ENCODE data around the gene JOSD1.

Gene JOSD1

GRCh38 chr22:38733724-38734381, 33.1 kb upstream of the JOSD1 start:
- in situ Hi-C loops (cut with MboI; ENCODE audit: low sequenced_read_pairs), result no loop called here

GRCh38 chr22:38733329-38733723, 32.6 kb upstream of the JOSD1 start:
- in situ Hi-C loops (cut with MboI; ENCODE audit: low sequenced_read_pairs), result no loop called here

- in situ Hi-C loops (cut with MboI; ENCODE audit: low sequenced_read_pairs), result no loop called here
These were observed 31.6 kb upstream of the JOSD1 start for GRCh38 chr22:38732251-38732815.

- in situ Hi-C loops (cut with MboI; ENCODE audit: low sequenced_read_pairs), result no loop called here
These were observed 31.0 kb upstream of the JOSD1 start for GRCh38 chr22:38731703-38732161.

- in situ Hi-C loops (cut with MboI; ENCODE audit: low sequenced_read_pairs), result no loop called here
These were observed 29.7 kb upstream of the JOSD1 start for GRCh38 chr22:38730411-38730871.

GRCh38 chr22:38729946-38730345, 29.2 kb upstream of the JOSD1 start:
- in situ Hi-C loops (cut with MboI; ENCODE audit: low sequenced_read_pairs), result no loop called here

GRCh38 chr22:38728871-38729796, 28.4 kb upstream of the JOSD1 start:
- in situ Hi-C loops (cut with MboI; ENCODE audit: low sequenced_read_pairs), result no loop called here

- in situ Hi-C loops (cut with MboI; ENCODE audit: low sequenced_read_pairs), result no loop called here
These were observed 27.0 kb upstream of the JOSD1 start for GRCh38 chr22:38727530-38728451.

GRCh38 chr22:38727123-38727522, 26.4 kb upstream of the JOSD1 start:
- in situ Hi-C loops (cut with MboI; ENCODE audit: low sequenced_read_pairs), result no loop called here

GRCh38 chr22:38725900-38726655, 25.3 kb upstream of the JOSD1 start:
- in situ Hi-C loops (cut with MboI; ENCODE audit: low sequenced_read_pairs), result no loop called here

GRCh38 chr22:38724926-38725571, 24.3 kb upstream of the JOSD1 start:
- in situ Hi-C loops (cut with MboI; ENCODE audit: low sequenced_read_pairs), result no loop called here

GRCh38 chr22:38724176-38724575, 23.4 kb upstream of the JOSD1 start:
- in situ Hi-C loops (cut with MboI; ENCODE audit: low sequenced_read_pairs), result no loop called here

- in situ Hi-C loops (cut with MboI; ENCODE audit: low sequenced_read_pairs), result no loop called here
These were observed 20.8 kb upstream of the JOSD1 start for GRCh38 chr22:38721551-38721950.

GRCh38 chr22:38720350-38720749, 19.6 kb upstream of the JOSD1 start:
- in situ Hi-C loops (cut with MboI; ENCODE audit: low sequenced_read_pairs), result no loop called here

- in situ Hi-C loops (cut with MboI; ENCODE audit: low sequenced_read_pairs), result no loop called here
These were observed 18.5 kb upstream of the JOSD1 start for GRCh38 chr22:38719196-38719595.

GRCh38 chr22:38718414-38718813, 17.7 kb upstream of the JOSD1 start:
- in situ Hi-C loops (cut with MboI; ENCODE audit: low sequenced_read_pairs), result no loop called here

- in situ Hi-C loops (cut with MboI; ENCODE audit: low sequenced_read_pairs), result no loop called here
These were observed 16.5 kb upstream of the JOSD1 start for GRCh38 chr22:38717244-38717643.

GRCh38 chr22:38716826-38717225, 16.1 kb upstream of the JOSD1 start:
- in situ Hi-C loops (cut with MboI; ENCODE audit: low sequenced_read_pairs), result no loop called here

- in situ Hi-C loops (cut with MboI; ENCODE audit: low sequenced_read_pairs), result no loop called here
These were observed 15.5 kb upstream of the JOSD1 start for GRCh38 chr22:38716271-38716670.
